Breast epithelium (tissue), 3 donors: ENCODE data around the gene ZNF846.

Experiments used
- POLR2A ChIP-seq: fragments of 450-650 bp; IDR thresholded peaks from one replicate; pipeline ENCODE4 v1.6.1; 2016; ENCODE audit warnings: antibody characterized with exemption, mild to moderate bottlenecking, moderate library complexity
- POLR2AphosphoS5 ChIP-seq, 3 donors: sonication (generic); formaldehyde crosslinking; IDR thresholded peaks; one replicate each; pipeline ENCODE4 v1.6.1; 2017; ENCODE audit warnings: antibody characterized with exemption in 3 of 3
- TF ChIP-seq, protein P1 (sequence below), 3 donors: fragments of 450-650 bp; IDR thresholded peaks; one replicate each; pipeline ENCODE4 v1.5.1; 2016 to 2017; ENCODE audit warnings: antibody characterized with exemption in 3 of 3, mild to moderate bottlenecking in 3 of 3, moderate library complexity in 3 of 3

DNA sequence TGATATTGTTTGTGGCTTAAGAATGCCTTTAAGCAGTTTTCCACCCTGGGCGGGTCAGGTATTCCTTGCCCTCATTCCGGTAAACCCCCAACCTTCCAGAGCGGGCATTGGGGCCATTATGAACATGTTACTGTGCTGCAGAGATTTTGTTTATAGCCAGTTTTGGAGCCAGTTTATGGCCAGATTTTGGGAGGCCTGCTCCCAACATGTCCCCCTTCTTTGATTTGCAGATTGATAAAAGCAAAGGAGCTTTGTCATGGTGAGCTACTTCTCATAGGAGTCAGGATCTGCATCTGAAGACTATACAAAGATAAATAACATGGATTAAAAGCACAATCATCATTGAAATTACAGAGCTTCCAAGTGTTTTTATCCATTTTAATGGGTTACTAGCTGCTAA, 56.7 kb downstream of the ZNF846 start:
- TF ChIP-seq, protein P1, sequence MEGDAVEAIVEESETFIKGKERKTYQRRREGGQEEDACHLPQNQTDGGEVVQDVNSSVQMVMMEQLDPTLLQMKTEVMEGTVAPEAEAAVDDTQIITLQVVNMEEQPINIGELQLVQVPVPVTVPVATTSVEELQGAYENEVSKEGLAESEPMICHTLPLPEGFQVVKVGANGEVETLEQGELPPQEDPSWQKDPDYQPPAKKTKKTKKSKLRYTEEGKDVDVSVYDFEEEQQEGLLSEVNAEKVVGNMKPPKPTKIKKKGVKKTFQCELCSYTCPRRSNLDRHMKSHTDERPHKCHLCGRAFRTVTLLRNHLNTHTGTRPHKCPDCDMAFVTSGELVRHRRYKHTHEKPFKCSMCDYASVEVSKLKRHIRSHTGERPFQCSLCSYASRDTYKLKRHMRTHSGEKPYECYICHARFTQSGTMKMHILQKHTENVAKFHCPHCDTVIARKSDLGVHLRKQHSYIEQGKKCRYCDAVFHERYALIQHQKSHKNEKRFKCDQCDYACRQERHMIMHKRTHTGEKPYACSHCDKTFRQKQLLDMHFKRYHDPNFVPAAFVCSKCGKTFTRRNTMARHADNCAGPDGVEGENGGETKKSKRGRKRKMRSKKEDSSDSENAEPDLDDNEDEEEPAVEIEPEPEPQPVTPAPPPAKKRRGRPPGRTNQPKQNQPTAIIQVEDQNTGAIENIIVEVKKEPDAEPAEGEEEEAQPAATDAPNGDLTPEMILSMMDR (IDR thresholded peaks at IDR 0.05) = no peak
- no peak for TF ChIP-seq POLR2A
- no peak for TF ChIP-seq POLR2AphosphoS5 (IDR thresholded peaks at IDR 0.05)
